Left colon (tissue), 2 donors: ENCODE measurements around the gene CEP170. TPM values are rescaled to one million over a fixed set of nuclear protein-coding genes. Genes with fewer than 3 reads are reported as not detected.
A peak's percentile ranks its signal among the peaks of the same experiment; 100 is the strongest.
"Not testable (repeated sequence)": the region's sequence is repeated elsewhere in the genome, so short reads cannot be mapped to it uniquely, and the experiment has no call there.

Source experiments
- ATAC-seq: fragments of 200-7000 bp; cut with Tn5 transposase; one replicate; pipeline ENCODE4 v1.9.1; 2020; ENCODE audit warnings: mild to moderate bottlenecking, moderate library complexity
- DNase-seq, 2 donors: peaks; one replicate each; pipeline ENCODE4 v3.0.0-alpha.2; 2020
- intact Hi-C, 2 donors: fragments of 100-400 bp; cut with DNase I in 1 of 2; cut with micrococcal nuclease in 1 of 2; formaldehyde crosslinking; loops; one replicate each; pipeline versions ENCODE4 v1.11.2 to v1.14.0; 2022; cut with DNase I, micrococcal nuclease
- total RNA-seq, 2 donors: library from RNA; stranded (reverse); fragmentation: NEBNext Ultra II Directional; extraction: Animal tissue kit (Norgen Biotek cat#: 25700); gene quantifications; one replicate each; pipeline ENCODE4 v1.2.1, GENCODE V29; 2021
- donor health status: DM: no; HTN: no; CAD: no.
- donor health status: DM: yes; HTN: yes; CAD: no.

CEP170 gene
- total RNA-seq, 2 donors from 2014 or later: 9.2 to 19.9 TPM

- DNase-seq, intact Hi-C loops, ATAC-seq: not testable (repeated sequence)
Measured at GRCh38 chr1:243114059-243114713, 140.9 kb downstream of the CEP170 start.

- intact Hi-C loops, ATAC-seq, DNase-seq: not testable (repeated sequence)
Measured at GRCh38 chr1:243107171-243107570, 147.9 kb downstream of the CEP170 start.

- ATAC-seq, intact Hi-C loops, DNase-seq: not testable (repeated sequence)
Measured at GRCh38 chr1:243105652-243106332, 149.3 kb downstream of the CEP170 start.

- DNase-seq, intact Hi-C loops, ATAC-seq: not testable (repeated sequence)
Measured at GRCh38 chr1:243105104-243105503, 150.0 kb downstream of the CEP170 start.

GRCh38 chr1:243104452-243104851 lies 150.6 kb downstream of the CEP170 start:
- intact Hi-C loops, DNase-seq, ATAC-seq: not testable (repeated sequence)

GRCh38 chr1:243101551-243102050 lies 153.5 kb downstream of the CEP170 start:
- intact Hi-C loops: not testable (repeated sequence)
- ATAC-seq (peak; percentile 76), DNase-seq (peak in 1 of 2 donors; percentile 73)

- intact Hi-C loops, DNase-seq, ATAC-seq: not testable (repeated sequence)
Measured at GRCh38 chr1:243087368-243087767, 167.7 kb downstream of the CEP170 start.

Other genes with a start within 250 kb of the CEP170 start
- gene SDCCAG8, start 760 bp upstream of the CEP170 start, total RNA-seq: 10 to 100 TPM; 21.9 to 28.7 TPM